Measurements from ENCODE around the gene SHC2.

GRCh38 chr19:447064-447426 is 13.8 kb downstream of the SHC2 start:
- TF ChIP-seq CTCF (IDR thresholded peaks at IDR 0.05; ENCODE audit: low read length) (no peak), EZH2 (IDR thresholded peaks at IDR 0.05; ENCODE audit: borderline replicate concordance, low read length) (no peak)
